Measurements from ENCODE around the gene NBAS. TPM values are rescaled to one million over a fixed set of nuclear protein-coding genes. Genes with fewer than 3 reads are reported as not detected.
"Not testable (repeated sequence)": the region's sequence is repeated elsewhere in the genome, so short reads cannot be mapped to it uniquely, and the experiment has no call there.

NBAS gene
- total RNA-seq, 1 experiment from 2014 or later, result 32.5 TPM

DNA sequence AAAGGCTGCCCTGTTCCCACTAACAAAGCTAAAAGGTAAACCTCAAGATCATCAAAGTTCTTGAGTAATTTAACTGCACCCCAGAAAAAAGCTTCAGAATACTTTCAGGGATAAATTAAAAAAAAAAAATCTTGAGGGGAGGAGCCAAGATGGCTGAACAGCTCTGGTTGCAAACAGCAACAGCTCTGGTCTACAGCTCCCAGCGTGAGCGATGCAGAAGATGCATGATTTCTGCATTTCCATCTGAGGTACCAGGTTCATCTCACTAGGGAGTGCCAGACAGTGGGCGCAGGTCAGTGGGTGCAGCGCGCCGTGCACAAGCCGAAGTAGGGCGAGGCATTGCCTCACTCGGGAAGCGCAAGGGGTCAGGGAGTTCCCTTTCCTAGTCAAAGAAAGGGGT lies 121.8 kb downstream of the NBAS start:
- H3K27me3 ChIP-seq (ENCODE audit: insufficient read depth, low read length); H2BK20ac ChIP-seq (ENCODE audit: low read depth, low read length, poor library complexity, severe bottlenecking); H3K14ac ChIP-seq (ENCODE audit: insufficient read depth, low read length); H3K4ac ChIP-seq (ENCODE audit: low read depth, low read length); H2BK5ac ChIP-seq (ENCODE audit: insufficient read length, low read length); H4K20me1 ChIP-seq (ENCODE audit: control insufficient read depth, insufficient read depth, insufficient read length); H3T11ph ChIP-seq (ENCODE audit: low read length); DNase-seq; H2AK5ac ChIP-seq (ENCODE audit: insufficient read length, low read length); H3K4me3 Mint-ChIP-seq; H4K8ac ChIP-seq (replicated peaks; ENCODE audit: insufficient read length, low read depth, low read length); H3K56ac ChIP-seq (ENCODE audit: insufficient read length, low read depth, low read length); H3K4me1 ChIP-seq (ENCODE audit: insufficient read depth, low read length); H3K4me2 ChIP-seq (ENCODE audit: insufficient read depth, insufficient read length, low read length); H3K4me1 Mint-ChIP-seq; H3K27me3 Mint-ChIP-seq (ENCODE audit: low read depth); H3K23ac ChIP-seq (ENCODE audit: insufficient read length, low read depth, low read length); H3K27ac Mint-ChIP-seq; H4K91ac ChIP-seq (ENCODE audit: insufficient read length, low read depth, low read length); H3K18ac ChIP-seq (ENCODE audit: insufficient read length, low read depth, low read length); H2AFZ ChIP-seq (ENCODE audit: low read length); H3K9ac ChIP-seq (ENCODE audit: extremely low read depth, insufficient read length, low read length); H3K27ac ChIP-seq (ENCODE audit: insufficient read length, low read depth, low read length); H2BK15ac ChIP-seq (ENCODE audit: low read depth, low read length); H4K5ac ChIP-seq (ENCODE audit: insufficient read length, low read depth, low read length); H3K23me2 ChIP-seq (ENCODE audit: insufficient read length, low read depth, low read length, poor library complexity, severe bottlenecking); H2BK12ac ChIP-seq (ENCODE audit: insufficient read length, low read depth, low read length); H2BK120ac ChIP-seq (ENCODE audit: low read depth, low read length, poor library complexity, severe bottlenecking); H3K9me3 ChIP-seq (ENCODE audit: control insufficient read depth, low read depth, low read length); H3K79me2 ChIP-seq (ENCODE audit: insufficient read depth, low read length); H3K79me1 ChIP-seq (ENCODE audit: insufficient read depth, low read depth, low read length, poor library complexity, severe bottlenecking): not testable (repeated sequence)
- no CpG with 5 or more reads among the region's 10 CpGs for WGBS (ENCODE audit: extremely low coverage, insufficient read length, low lambda C conversion rate)
- H3K9me3 Mint-ChIP-seq, result peaks cover 17 to 21% of the 10 kb centered on the region in 2 experiments
- H3K36me3 Mint-ChIP-seq (ENCODE audit: insufficient read depth in 1 of 3, low read depth in 3 of 3), result peaks cover 12 to 20% (median 20%) of the 10 kb centered on the region in 3 experiments; a peak in 6 of 7 replicates
